GM18508 (cell line): ENCODE measurements around the gene FN3KRP.
A peak's percentile ranks its signal among the peaks of the same experiment; 100 is the strongest.

Experiments
- ATAC-seq: cut with Tn5 transposase; IDR thresholded peaks from one replicate; pipeline ENCODE4 v1.9.1; 2021; ENCODE audit warnings: moderate number of reproducible peaks; ENCODE audit not compliant: insufficient read depth, unreplicated experiment

Gene FN3KRP

GRCh38 chr17:82686366-82687324 lies 29.9 kb upstream of the FN3KRP start:
- ATAC-seq, result no peak

GRCh38 chr17:82687375-82687861 lies 29.1 kb upstream of the FN3KRP start:
- no peak for ATAC-seq

- ATAC-seq, result no peak
These were observed 28.6 kb upstream of the FN3KRP start for GRCh38 chr17:82687871-82688270.

- ATAC-seq, result no peak
These were observed 27.4 kb upstream of the FN3KRP start for GRCh38 chr17:82689077-82689476.

- no peak for ATAC-seq
These were observed 25.6 kb upstream of the FN3KRP start for GRCh38 chr17:82690786-82691489.

GRCh38 chr17:82691714-82692113 lies 24.8 kb upstream of the FN3KRP start:
- no peak for ATAC-seq

- ATAC-seq, result no peak
These were observed 24.2 kb upstream of the FN3KRP start for GRCh38 chr17:82692268-82692667.

- no peak for ATAC-seq
These were observed 23.2 kb upstream of the FN3KRP start for GRCh38 chr17:82693168-82693867.

GRCh38 chr17:82694647-82695046 lies 21.9 kb upstream of the FN3KRP start:
- ATAC-seq, result no peak

- no peak for ATAC-seq
These were observed 20.2 kb upstream of the FN3KRP start for GRCh38 chr17:82696259-82696658.

GRCh38 chr17:82696916-82697807 lies 19.3 kb upstream of the FN3KRP start:
- ATAC-seq, result no peak

GRCh38 chr17:82697808-82698064 lies 18.8 kb upstream of the FN3KRP start:
- no peak for ATAC-seq

- ATAC-seq, result peak; percentile 82
These were observed 18.2 kb upstream of the FN3KRP start, which contains the start of gene RAB40B for GRCh38 chr17:82698065-82698973. Gene RAB40B, minus strand, starts transcription at chr17:82698698. Its CDS starts 102 bp downstream, at chr17:82698596.

GRCh38 chr17:82698974-82699442 lies 17.5 kb upstream of the FN3KRP start:
- ATAC-seq, result no peak

- ATAC-seq, result no peak
These were observed 17.0 kb upstream of the FN3KRP start for GRCh38 chr17:82699551-82699950.

- no peak for ATAC-seq
These were observed 14.1 kb upstream of the FN3KRP start for GRCh38 chr17:82702231-82702927.

- ATAC-seq, result no peak
These were observed 13.3 kb upstream of the FN3KRP start for GRCh38 chr17:82703036-82703745.
